ENCODE data around the gene PRC1.

Gene PRC1

DNA sequence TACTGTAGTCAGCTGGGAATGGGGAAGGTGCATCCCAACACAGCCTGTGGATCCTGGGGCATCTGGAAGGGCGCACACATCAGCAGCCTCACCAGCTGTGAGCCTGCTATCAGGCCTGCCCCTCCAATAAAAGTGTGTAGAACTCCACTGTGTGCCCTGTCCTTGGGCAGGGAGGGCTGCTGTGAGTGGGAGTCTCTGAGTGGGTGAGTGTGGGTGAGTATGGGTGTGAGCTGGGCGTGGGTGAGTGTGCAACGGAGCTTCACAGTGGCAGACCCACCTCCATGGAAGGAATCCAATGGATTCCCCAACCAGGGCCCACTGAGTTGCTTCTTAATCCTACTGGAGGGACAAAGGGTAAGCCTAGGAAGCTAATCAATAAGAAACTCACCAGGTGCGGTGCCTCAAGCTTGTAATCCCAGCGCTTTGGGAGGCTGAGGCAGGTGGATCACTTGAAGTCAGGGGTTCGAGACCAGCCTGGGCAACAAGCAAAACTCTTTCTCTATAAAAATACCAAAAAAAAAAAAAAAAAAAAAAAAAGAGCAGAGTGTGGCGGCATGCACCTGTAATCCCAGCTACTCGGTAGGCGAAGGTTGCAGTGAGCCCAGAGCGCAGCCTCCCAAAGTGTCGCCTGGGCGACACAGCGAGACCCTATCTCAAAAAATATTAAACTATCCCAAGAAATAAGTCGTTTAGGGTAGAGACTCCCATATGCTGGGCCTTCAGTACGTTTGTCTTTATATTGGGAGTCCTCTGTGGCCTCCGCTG is 40.2 kb downstream of the PRC1 start:
- no peak for DNase-seq

DNA sequence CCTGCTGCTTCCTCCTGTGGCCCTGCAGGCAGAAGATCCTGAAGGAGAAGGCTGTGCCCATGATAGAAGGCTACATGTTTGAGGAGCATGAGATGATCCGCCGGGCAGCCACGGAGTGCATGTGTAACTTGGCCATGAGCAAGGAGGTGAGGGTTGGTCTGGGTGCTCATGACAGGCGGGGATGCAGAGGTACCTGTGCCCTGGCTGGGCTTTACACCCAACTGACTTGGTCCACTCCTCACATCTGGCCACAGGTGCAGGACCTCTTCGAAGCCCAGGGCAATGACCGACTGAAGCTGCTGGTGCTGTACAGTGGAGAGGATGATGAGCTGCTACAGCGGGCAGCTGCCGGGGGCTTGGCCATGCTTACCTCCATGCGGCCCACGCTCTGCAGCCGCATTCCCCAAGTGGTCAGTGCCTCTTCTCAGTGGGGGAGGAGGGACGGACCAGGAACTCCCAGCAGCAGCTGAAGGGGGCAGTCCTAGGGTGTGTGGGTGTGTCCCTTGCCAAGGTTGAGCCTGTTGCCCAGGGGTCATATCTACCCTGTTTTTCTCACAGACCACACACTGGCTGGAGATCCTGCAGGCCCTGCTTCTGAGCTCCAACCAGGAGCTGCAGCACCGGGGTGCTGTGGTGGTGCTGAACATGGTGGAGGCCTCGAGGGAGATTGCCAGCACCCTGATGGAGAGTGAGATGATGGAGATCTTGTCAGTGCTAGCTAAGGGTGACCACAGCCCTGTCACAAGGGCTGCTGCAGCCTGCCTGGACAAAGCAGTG is 41.2 kb downstream of the PRC1 start:
- no peak for DNase-seq

DNA sequence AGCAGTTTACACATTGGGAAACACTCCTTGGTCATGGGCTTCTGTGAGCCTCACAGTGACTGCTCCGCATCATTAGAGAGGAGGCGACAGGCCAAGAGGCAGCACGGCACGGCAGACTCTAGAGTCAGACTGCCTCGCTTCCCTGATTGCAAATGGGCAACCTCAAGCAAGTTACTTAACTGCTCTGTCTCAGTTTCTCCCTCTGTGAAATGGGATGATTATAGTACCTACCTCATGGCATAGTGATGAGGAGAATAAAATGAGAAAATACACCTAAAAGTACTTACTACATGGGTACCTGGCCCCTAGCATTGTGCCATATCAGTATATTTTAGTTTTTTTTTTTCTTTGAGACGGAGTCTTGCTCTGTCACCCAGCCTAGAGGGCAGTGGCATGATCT is 43.7 kb downstream of the PRC1 start:
- DNase-seq = no peak

DNA sequence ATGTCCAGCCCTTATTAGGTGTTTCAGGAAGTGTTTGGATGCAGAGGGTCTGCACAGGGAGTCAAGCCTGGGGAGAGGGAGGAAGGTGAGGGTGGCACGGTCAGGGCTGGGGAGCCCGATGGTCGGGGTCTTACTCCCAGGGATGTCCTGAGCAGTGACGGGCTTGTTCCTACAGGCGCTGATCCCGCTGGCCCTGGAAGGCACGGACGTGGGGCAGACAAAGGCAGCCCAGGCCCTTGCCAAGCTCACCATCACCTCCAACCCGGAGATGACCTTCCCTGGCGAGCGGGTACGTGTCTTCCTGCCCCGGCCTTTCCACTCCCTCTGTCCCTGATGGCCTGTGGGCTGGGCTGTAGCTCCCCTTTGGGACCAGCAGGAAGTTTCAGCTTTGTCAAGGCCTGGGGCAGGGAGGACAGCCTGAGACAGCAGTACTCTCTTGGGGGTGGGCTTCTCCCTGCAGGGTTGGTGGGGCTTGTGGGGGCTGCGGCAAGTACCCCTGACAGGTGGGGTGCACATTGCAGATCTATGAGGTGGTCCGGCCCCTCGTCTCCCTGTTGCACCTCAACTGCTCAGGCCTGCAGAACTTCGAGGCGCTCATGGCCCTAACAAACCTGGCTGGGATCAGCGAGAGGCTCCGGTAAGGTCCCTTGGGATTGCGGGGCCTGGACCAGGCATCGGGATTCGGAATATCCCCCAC is 44.2 kb downstream of the PRC1 start:
- no peak for DNase-seq

DNA sequence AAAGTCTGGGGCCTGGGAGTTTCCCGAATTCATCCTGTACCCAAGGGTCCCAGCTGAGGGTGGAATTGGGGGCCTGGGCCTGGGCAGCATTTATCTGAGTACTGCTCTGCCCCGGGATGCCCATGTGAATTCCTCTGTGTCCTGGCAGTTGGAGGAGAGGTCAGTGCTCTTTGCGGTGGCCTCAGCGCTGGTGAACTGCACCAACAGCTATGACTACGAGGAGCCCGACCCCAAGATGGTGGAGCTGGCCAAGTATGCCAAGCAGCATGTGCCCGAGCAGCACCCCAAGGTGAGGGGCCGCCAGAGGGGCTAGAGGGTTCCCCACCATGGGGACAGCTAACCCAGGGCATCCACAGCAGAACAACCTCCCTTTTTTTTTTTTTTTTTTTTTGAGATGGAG is 45.8 kb downstream of the PRC1 start:
- DNase-seq = no peak

DNA sequence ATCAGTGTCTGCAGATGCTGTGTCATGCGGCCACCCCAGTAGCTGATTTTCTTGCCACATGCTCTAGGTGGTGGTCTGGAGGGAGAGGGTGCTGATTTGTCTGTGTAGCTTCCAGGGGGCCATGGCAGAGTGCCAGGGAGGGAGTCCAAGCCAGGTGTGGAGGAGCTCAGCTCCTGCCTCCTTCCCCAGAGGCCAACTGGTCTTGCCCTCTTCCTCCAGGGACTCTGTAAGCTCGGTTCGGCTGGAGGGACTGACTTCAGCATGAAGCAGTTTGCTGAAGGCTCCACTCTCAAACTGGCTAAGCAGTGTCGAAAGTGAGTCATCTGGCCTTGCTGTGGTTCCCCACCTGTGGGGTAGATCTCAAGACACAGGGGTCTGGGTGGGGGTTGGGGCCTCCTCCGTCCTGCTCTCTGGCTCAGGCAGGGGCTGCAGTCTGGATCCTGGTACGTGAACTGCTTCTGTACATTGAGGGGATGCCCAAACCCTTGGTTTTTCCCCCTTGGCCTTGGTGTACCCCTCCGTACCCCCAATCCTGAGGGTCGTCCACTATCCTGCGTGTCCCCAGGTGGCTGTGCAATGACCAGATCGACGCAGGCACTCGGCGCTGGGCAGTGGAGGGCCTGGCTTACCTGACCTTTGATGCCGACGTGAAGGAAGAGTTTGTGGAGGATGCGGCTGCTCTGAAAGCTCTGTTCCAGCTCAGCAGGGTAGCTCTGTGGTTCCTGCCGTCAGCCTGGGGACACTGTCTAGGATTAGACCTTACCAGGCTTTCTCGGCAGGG is 46.6 kb downstream of the PRC1 start:
- no peak for DNase-seq

DNA sequence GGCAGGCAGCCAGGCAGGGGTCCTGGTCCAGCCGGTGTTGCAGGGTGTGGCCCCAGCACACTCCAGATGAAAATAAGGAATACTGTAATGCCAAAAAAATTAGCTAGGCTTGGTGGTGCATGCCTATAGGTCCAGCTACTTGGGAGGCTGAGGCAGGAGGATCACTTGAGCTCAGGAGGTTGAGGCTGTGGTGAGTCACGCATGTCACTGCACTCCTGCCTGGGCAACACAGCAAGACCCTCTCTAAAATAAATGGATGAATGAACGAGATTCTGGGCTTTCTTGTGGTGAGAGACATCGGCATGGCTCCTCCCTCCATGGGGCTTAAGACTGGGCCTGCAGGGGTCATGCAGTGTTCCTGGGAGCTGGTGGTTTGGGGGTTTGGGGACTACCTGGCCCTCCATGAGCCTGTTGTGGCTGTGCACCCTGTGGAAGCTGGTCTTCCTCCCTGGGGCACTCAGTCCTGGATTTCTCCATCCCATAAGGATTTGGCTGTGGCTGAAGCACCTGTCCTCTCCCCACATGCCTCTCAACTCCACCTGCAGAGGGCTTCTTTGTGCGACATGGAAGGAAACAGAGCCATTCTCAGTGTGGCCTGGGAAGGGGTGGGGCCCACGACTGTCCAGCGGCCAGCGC is 47.3 kb downstream of the PRC1 start:
- DNase-seq = no peak

DNA sequence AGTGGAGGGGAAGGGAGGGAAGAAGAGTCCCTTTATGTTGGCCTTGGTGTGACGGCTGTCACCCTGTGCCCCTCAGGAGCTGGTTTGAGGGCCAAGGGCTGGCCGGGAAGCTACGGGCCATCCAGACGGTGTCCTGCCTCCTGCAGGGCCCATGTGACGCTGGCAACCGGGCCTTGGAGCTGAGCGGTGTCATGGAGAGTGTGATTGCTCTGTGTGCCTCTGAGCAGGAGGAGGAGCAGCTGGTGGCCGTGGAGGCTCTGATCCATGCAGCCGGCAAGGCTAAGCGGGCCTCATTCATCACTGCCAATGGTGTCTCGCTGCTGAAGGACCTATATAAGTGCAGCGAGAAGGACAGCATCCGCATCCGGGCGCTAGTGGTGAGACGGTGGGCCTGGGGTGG is 47.8 kb downstream of the PRC1 start:
- no peak for DNase-seq

DNA sequence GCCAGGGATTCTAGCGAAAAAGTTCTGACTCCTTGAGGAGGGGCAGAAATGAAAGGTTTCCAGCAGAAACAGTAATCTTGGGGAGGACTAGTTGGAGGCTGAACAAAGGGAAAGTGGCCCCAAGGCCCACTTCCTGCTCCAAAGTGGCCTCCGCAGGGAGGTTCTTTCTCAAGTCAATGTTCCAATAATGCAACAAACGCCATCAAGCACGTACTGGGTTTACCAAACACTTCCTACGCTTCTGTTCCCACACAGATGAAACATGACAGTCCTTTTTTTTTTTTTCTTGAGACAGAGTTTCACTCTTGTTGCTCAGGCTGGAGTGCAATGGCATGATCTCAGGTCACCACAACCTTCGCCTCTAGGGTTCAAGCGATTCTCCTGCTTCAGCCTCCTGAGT is 49.2 kb downstream of the PRC1 start:
- no peak for DNase-seq

DNA sequence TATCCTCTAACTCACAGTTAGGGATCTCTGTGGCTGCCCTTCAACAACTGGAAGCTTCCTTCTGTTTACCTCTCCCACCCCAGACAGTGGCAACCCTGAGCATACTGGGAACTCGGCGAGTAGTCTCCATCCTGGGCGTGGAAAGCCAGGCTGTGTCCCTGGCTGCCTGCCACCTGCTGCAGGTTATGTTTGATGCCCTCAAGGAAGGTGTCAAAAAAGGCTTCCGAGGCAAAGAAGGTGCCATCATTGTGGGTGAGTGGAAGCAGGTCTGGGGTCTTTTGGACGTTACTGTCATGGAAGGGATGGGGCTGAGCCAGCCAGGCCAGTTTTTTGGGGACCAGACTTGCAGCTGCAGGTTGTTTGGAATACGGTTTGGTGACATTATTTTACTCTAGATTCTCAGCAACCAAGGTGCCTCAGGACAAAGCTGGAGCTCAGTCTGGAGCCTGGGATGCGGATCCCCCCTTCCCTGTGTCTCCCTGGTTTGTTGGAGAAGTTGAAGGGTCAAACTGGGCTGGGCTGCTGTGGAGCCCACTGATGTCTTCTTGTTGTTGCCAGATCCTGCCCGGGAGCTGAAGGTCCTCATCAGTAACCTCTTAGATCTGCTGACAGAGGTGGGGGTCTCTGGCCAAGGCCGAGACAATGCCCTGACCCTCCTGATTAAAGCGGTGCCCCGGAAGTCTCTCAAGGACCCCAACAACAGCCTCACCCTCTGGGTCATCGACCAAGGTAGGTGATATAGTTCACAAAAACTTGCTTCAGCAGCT is 51.8 kb downstream of the PRC1 start:
- no peak for DNase-seq

DNA sequence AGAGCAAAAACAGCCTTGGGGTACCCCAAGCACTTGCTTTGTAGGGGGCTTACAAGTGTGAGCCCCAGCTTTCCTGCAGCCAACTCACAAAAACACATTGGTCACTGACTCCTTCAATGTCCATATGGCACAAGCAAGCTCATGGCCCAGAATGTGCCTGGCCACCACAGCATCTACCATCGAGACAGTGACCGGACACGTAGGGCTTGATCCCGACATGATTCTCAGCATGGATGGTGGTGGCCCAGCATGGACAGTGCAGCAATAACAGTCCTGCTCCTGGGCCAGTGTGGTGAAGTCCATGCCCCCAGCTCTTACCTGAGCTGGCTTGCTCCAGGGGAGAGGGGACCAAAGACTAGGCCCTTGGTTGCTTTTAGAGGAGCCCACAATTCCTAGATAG is 53.3 kb downstream of the PRC1 start:
- DNase-seq = no peak

DNA sequence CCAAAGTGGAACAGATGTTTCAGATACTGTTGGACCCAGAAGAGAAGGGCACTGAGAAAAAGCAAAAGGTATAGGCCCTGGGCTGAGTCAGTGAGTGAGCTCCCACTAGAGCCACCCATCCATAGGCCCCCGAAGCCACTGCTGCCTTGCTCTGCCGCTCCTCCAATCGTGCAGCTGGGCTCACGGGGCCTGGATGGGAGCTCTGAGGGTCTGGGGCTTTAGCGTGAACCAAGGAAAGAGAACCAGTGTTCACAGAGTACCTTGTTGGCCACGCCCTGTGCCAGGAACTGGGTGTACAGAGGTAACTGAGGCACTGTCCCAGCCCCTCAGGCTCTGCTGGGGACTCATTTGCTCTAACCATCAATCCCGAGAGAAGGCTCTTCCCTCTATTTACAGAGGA is 54.6 kb downstream of the PRC1 start:
- DNase-seq = no peak

DNA sequence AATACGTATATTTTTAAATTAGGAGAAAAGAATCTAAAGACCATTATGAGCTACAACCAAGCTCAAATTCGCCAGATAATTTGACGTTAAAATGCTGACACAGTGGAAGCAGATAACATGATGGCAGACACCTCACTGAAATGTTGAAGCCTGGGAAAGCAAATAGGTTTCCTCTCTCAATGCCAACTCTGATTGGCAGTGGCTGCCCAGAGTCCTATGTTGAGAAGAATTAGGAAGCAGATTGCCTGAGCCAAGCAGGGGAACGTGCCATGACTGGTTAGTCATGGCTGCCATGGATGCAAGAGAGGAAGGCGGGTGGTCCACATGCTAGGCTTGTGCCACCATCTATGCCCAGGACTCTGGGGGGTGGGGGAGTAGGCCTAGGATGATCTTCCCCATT is 56.1 kb downstream of the PRC1 start:
- no peak for DNase-seq

DNA sequence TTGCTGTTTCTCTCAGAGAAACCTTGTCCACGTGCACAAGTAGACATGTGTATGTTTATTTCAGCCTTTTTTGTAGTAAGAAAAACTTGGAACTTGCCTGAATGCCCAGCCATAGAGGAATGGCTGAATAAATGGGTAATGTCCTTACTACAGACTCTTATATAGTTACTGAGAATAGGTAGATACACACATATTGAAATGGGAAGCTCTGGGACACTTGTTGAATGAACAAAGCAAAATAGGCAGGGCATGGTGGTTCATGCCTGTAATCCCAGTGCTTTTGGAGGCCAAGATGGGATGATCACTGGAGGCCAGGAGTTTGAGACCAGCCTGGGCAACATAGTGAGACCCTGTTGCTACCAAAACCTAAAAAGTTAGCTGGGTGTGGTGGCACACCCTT is 57.5 kb downstream of the PRC1 start:
- no peak for DNase-seq

DNA sequence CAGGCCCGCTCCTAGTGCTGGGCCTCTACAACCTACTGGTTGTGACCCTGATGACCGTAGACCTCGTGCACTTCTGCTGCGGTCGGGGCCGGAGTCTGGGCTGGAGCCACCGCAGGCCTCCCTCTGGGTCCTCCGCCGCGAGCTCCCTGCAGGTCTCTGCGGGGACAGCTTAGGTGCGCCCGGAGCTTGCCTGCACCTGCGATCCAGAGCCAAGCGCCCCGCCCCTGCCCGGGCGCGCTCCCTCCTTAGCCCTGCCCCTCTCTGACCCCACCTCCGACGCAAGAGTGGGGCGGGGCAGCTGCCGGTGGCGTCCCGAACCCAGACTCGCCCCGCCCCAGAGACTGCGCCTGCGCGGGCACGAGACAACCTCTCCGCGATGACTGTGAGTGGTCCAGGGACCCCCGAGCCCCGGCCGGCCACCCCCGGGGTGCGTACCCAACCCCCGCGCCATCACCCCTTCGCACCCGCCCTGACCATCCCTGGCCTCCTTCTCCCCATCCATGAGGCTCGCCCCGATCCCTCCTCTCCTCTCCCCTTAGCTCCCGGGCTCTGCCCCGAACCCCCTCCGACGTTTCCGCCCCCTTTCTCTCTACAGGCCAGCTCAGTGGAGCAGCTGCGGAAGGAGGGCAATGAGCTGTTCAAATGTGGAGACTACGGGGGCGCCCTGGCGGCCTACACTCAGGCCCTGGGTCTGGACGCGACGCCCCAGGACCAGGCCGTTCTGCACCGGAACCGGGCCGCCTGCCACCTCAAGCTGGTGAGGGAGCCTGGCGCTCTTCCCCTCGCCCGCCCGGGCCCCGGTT is 59.2 kb downstream of the PRC1 start, which contains the start of gene UNC45A:
Gene UNC45A, plus strand, starts transcription at position 337 of the 803 bp plus-strand sequence. Its CDS starts 40 bp downstream, at position 377.
- peak; percentile 92 to 97 (median 93) for DNase-seq

DNA sequence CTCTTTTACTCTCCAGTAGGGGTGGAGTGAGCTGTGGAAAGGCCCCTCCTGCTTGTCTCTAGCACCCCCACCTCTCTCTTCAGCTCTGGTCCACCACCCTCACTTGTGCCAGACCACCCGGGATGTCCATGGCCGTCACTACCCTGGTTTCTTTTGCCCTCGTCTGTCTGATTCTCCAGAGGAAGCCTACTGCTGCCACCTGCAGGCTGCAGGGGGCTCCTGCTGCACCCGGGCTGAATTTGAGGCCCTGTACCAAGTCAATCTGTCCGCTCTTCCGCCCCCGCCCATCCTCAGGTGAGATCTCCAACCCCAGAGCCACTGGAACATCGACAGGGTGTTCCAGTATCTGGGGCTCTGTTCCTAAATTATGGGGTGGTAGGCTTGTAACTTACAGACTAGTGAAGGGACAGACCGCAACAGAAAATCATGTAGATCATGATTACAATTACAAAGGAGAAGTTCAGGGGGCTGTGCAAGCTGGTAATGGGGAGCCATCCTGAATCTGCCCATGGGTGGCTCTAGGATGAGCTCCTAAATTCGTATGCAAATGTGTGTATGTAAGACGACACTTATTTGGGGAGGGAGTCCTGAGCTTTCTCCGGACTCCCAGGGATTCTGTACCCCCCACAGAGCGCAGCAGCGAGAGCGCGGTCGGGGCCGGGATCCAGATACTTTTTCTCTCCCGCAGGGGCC is 59.9 kb downstream of the PRC1 start:
- DNase-seq = peak; percentile 61 to 80 (median 74)

DNA sequence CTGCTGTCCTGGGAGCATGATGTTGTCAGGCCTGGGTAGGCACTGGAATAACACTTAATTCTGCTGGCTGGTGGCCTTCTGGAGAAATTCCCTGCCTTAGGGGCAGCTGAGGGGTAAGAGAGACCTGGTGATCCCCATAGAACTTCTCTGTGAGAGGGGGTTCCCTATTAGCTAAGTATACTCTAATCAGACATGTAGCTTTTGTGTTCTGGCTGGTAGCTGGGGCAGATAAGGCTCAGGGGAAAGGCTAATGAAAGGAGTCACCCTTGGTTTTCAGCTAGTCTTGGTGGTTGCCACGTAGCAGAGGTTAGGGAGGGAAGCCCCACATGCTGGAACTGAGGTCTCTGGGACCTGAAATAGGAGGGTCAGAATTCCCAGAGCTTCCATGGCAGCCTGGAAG is 61.0 kb downstream of the PRC1 start:
- DNase-seq = peak in 1 of 6 experiments; percentile 3

DNA sequence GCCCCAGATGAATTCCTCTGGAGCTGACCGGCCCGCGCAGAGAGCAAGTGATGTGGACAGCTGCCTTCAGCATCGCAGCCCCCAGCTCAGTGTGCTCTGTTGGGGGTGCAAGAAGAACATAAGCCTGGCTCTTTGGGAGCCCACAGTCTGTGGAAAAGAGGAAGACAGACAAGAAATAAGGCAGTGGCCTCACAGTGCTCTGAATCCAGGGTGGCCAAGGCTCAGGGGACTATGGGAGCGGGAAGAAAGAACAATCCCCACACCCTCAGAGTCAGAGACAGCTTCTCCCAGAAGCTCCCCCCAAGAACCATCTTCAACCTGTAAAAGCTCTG is 61.7 kb downstream of the PRC1 start:
- no peak for DNase-seq

DNA sequence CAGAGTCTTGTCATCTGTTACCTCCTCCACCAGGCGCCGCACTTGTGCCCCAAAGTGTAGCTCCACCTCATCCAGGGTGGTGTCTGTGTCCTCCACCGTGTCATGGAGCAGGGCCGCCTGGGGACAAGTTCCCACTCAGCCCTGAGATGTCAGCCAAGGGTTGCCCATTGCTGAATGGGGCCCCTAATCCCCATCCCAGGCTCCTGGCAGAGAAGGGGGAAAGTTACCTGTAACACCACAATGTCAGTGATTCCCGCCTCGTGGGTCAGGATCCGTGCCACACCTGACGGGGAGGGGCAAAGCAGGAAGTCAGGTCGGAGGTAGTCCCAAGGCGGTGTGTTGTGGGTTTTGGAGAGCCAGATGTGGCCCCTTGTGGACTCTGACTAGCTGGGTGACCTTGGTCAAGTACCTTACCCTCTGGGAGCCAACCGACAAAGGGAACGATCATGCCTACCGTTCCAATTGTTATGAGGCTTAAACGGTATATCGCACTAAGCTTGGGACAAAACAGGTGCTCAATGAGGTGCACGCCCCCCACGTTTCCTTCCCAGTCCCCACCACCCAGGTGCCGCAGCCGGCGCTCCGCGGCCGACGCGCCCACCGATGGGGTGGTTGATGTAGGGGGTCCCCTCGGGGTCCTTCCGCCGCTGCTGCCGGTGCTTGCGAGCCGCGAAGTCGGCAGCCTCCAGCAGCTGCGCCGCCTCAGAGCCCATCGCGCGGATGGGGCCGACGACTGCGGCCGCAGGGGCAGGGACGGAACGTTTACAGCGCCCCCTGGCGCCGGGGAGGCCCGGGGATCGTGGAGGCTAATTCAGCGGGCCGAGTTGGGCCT is 62.3 kb downstream of the PRC1 start, which contains the start of gene HDDC3:
Gene HDDC3, minus strand, starts transcription at position 722 of the 832 bp plus-strand sequence. Its CDS starts 9 bp downstream, at position 713.
- DNase-seq = peak; percentile 73 to 91 (median 84)
